GM21367 (cell line): ENCODE results near the gene ITPR1.

Experiments
- ATAC-seq: cut with Tn5 transposase; IDR thresholded peaks from one replicate; pipeline ENCODE4 v1.9.1; 2021; ENCODE audit not compliant: unreplicated experiment

ITPR1 gene

DNA sequence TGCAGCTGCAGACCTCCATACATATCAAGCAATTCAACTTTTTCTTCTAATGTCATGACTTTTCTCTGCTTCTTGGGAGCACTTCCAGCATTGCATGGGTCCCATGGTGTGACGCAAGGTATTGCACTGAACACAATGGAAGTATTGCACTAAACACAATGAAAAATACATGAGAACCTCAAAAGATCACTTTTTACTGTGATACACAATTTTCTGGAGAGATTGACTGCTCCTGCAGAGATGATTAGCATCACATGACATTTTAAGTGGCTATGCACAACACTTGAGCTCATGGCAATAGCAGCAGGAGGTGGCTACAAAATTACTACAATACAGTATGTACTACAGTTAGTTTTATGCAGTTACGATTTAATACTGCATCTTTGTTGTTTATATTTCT is 372.6 kb downstream of the ITPR1 start:
- no peak for ATAC-seq

DNA sequence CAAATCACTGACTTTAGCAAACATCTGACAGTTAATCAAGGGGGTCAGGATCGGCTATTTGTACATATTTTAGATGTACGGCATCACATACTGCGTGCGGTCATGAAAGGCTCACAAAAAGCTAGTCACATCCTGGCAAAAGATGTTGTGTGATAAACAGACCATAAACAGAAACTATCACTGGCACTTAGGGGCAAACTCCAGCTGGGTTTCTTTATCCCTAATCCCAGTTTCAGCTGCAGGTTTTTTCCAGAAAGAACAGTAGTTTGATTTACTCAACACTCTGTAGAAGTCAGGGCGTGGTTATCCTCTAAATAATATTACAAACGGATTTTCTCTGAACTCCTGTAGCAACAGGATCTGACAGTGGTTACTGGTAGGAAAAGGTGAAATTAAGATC is 373.7 kb downstream of the ITPR1 start:
- no peak for ATAC-seq

DNA sequence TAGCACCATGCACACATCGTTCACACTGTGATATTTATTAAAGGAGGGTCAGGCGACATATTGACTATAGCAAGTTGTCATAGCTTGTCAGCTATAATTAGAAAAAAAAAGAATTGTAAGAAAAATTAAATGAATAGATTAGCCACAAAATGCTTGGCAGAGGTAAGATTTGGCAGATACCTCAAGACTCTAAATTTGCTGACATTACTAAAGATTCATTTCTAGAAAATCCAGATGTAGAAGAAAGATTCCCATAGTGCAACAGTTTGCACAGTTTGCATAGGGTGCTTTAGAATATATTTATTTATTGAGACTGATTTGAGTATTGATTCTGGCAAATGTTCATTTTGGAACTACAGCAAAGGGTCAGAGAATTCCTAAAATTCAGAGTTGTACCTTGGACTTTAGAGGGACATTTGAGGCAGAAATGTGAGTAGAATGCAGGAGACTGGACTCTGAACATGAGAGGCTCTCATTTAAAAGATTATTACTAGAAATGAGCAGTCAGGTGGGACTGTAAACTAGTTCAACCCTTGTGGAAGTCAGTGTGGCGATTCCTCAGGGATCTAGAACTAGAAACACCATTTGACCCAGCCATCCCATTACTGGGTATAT is 384.1 kb downstream of the ITPR1 start:
- ATAC-seq = no peak

DNA sequence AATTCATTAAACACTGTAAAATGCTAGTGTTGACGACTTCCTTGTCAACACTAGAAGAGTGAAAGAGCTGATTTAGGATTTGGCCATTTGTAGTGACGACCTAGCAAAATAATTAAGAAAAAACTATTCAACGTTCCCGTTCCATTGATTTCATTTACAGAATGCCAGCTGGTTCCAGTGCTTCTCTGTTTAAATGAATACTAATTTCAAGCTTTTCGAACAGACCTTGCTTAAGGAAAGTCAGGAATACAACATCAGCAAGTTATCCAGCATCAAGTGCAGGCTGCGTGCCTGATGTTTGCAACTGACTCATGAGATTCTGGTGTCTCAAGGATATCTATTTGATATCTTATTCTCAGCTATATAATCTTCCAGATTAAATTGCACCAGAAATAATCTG is 387.7 kb downstream of the ITPR1 start:
- ATAC-seq = no peak

DNA sequence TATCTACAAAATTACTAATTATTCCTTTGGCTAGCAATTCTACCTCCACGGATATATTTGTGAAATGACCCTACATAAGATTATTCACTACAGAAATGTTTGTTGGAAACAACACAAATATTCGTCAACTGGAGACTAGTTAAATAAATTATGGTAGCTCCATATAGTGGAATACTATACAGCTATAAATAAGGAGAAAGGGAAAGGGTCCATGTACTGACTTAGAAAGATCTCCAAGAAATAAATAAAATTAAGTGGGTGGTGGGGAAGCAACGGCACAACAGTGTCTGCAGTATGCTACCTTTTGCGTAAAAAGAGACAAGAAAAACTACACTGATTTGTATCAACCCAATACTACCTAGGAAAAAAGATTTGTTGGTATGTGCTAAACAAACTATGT is 389.4 kb downstream of the ITPR1 start:
- no peak for ATAC-seq

DNA sequence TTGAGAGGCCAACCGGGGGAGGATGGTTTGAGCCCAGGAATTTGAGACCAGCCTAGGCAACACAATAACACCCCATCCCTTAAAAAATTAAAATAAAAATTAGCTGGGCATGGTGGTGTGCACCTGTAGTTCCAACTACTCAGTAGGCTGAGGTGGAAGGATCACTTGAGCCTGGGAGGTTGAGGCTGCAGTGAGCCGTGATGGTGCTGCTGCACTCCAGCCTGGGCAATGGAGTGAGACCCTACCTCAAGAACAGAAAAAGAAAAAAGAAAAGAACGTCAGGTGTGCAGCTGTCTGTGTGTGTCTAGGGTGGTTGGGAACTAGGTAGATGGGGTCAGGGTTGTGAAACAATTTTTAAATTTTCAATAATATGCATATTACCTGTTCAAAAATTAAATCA is 389.9 kb downstream of the ITPR1 start:
- ATAC-seq = no peak

DNA sequence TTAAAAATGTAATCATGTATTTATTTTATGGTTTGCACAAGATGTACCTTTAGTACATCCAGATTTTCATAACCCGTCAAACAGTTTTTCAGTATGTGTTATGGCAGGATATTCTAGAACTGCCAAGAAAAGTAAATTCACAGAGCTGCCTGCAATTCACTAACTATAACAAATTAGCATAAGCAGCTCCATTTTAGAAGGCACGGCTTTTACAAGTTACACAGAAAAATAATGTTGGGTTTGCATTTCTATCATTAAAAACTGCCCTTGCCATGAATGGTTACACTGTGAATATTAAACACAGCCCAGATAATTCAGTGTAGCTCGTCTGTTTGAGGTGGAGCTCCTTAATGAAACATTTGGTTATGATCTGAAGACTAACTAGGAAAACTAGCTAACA is 391.7 kb downstream of the ITPR1 start:
- no peak for ATAC-seq

DNA sequence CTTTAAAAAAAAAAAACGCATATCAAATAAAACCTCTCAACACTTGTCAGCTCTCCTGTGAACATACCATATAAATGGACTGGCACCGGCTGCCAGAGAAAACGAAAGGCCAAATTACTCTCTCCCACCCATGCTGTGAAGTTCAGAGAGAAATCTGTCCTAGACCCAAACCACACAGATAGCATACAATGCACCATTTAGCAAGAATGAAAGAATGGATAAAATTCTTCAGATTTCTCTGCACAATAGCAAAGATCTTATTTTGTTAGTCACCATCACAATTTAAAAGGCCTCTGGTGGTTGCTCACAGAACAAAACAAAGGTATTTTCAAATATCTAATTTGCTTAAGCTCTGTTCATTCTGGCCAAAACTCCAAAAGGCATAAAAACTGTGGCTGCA is 392.2 kb downstream of the ITPR1 start:
- no peak for ATAC-seq

DNA sequence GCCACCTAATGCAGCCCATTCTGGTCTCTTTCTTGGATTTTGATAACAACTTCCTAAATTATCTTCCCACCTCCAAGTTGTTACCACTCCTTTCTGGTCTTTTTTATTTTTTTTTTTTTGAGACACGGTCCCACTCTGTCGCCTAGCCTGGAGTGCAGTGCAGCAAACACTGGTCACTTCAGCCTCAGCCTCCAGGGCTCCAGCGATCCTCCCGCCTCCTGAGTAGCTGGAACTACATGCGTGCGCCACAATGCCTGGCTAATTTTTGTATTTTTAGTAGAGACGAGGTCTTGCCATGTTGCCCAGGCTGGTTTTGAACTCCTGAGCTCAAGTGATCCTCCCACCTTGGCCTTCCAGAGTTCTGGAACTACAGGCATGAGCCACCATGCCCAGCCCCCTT is 393.3 kb downstream of the ITPR1 start:
- no peak for ATAC-seq

DNA sequence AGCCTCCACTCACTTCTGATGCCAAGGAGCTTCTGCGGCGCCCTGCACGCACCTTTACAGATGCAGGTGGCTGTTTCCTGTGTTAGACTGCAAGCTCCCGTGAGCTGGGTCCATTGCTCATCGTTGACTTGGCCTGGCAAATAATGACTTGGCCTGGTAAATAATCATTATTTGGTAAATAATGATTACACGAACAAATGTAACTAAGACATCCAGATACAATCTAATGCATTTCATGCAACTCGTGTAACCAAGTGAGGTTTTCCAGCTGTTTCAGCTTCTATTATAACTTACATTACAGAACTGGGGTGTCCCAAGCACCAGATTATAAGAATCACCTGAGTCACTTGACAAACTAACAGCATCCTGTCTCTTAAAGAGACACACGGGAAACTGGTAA is 394.0 kb downstream of the ITPR1 start:
- no peak for ATAC-seq

DNA sequence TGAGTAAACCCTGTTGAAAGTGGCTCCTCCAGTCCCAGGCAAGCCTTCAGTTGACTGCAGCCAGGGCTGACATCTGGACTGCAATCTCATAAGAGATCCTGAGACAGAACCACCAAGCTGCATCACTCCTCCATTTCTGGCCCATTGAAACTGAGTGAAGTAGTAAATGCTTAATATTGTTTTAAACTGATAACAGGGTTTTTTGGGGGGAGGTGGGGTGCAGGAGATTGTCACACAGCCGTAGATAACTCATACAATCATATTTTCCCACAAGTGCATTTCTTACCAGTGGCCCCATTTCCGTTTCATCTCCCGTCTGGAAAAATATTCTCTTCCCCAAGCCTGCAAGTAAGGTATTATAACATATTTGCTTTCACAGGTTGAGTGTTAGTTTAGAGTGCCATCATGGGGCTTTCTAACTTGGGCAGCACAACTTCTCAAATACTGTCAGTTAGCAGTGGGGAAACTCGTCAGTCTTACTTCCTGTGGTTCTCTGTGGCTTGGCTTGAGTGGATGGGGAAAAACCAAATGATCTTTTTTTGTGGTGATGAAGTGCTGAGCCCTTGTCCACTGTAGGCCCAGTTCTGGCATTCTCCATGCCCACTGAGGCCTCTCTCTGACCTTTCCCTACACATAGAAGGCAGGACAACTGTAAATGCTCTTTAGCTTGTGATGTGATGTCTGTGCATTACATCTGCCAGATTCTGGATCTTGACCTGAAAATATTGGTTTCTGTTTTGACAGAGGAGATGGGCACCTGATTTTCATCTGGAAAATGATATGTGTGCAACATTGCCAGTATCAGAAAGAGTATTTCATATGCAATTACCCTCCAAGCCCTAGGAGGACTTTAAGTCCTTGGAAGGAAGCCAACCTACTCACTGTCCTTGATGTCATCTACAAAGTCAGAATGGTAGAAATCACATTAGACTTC is 396.0 kb downstream of the ITPR1 start:
- peak; percentile 79 for ATAC-seq

DNA sequence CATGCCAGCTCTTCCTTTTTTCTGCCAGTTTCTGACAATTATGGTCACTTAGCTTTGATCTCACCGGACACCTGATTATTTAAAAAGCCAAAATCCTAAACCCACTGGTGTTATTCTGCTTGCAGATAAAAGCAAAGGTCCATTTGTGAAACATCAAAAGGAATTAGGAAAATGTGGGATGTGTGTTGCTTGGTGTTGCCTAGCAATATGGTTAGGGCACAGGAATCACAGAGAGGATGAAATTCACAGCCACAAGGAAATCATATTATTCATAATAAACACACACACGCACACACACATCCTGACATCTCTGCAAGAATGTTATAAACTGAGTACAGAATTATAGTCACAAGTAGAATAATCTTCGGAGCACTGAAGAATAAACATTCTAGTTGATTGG is 396.7 kb downstream of the ITPR1 start:
- ATAC-seq = no peak

DNA sequence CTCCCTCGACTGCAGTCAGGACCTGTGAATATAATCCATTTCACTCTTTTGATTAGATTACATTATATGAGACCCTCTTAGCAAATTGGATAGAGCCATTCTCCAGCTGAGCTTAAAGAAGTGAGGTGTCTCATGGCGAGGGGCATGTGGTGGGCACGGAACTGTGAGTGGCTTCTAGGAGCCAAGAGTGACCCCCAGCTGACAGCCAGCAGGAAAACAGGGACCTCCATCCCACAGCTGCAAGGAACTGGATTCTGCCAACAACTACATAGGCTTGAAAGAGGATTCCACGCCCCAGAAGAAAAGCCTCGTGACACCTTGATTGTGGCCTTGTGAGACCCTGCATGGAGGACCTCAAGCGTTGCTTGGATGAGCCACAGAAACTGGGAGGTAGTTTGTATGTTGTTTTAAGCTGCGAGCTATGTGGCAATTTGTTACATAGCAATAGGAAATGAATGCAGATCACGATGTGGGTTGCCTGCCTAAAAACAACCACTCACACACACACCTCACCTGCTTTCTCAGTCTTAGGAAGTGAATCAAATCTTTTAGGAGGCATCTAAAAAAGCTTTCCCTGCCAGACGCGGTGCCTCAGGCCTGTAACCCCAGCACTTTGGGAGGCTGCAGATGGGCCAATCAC is 401.9 kb downstream of the ITPR1 start:
- no peak for ATAC-seq

DNA sequence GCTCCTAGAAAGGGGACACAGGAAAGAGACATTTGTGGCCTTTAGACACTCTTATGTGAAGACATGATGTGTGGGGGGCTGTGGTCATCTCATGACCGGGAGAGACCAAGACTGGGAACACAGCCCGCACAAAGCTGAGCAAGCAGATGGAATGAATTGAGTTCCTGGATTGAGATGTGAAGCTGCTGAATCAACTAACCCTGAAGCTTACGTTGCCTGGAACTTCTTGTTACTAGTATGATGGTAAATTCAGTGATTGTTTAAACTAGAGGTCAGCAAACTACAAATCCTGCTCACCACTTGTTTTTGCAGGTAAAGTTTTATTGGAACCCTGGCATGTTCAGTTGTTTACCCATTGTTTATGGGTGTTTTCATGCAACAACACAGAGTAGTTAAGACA is 402.7 kb downstream of the ITPR1 start:
- ATAC-seq = no peak
